ENCODE measurements around the gene ACVRL1. TPM values are rescaled to one million over a fixed set of nuclear protein-coding genes. Genes with fewer than 3 reads are reported as not detected.

The ACVRL1 gene
- total and polyA plus RNA-seq, 2 experiments from 2014 or later: 1.4 to 4.6 TPM

- Histone ChIP-seq H3K4me1 (ENCODE audit: insufficient read depth) (peaks cover 11% of the 10 kb centered on the region), H3K27me3 (no peaks in the 10 kb centered on the region), H3K27ac (peak overlapping the region; percentile 53), H3K4me2 (peak overlapping the region; percentile 17), H3K79me2 (no peaks in the 10 kb centered on the region), H4K20me1 (ENCODE audit: insufficient read depth, poor library complexity, severe bottlenecking) (no peaks in the 10 kb centered on the region), H2AFZ (no peak overlapping the region), H3K4me3 (no peak overlapping the region), H3K9me3 (ENCODE audit: low read depth) (no peaks in the 10 kb centered on the region), H3K9me2 (replicated peaks; ENCODE audit: insufficient read depth) (no peaks in the 10 kb centered on the region), H3K36me3 (replicated peaks; ENCODE audit: insufficient read depth, low read depth) (no peaks in the 10 kb centered on the region)
- no peak for TF ChIP-seq EZH2 (IDR thresholded peaks at IDR 0.05; ENCODE audit: borderline replicate concordance)
- TF ChIP-seq CTCF (IDR thresholded peaks at IDR 0.05; ENCODE audit: poor library complexity): no peak
- TF ChIP-seq EZH2phosphoT487 (IDR thresholded peaks at IDR 0.05; ENCODE audit: low read depth, severe bottlenecking, unreplicated experiment): no peak
- DNase-seq (ENCODE audit: low spot score): no peak
- 95% methylated on average over 7 of the region's 7 CpGs for WGBS (ENCODE audit: low lambda C conversion rate, missing lambda C conversion rate)
Observed at GRCh38 chr12:51942056-51942455, 34.8 kb downstream of the ACVRL1 start.

- WGBS (ENCODE audit: low lambda C conversion rate, missing lambda C conversion rate): 92% methylated on average over 6 of the region's 6 CpGs
- no peak overlapping the region for H3K4me3 ChIP-seq
- DNase-seq (ENCODE audit: low spot score): no peak
- no peaks in the 10 kb centered on the region for H3K27me3 ChIP-seq
- no peak overlapping the region for H2AFZ ChIP-seq
- no peak overlapping the region for H3K27ac ChIP-seq
- H3K36me3 ChIP-seq (replicated peaks; ENCODE audit: insufficient read depth, low read depth): no peaks in the 10 kb centered on the region
- H3K9me3 ChIP-seq (ENCODE audit: low read depth): no peaks in the 10 kb centered on the region
- H3K79me2 ChIP-seq: no peaks in the 10 kb centered on the region
- H3K4me1 ChIP-seq (ENCODE audit: insufficient read depth): peaks cover 11% of the 10 kb centered on the region
- no peaks in the 10 kb centered on the region for H3K9me2 ChIP-seq (replicated peaks; ENCODE audit: insufficient read depth)
- H3K4me2 ChIP-seq: no peak overlapping the region
- no peaks in the 10 kb centered on the region for H4K20me1 ChIP-seq (ENCODE audit: insufficient read depth, poor library complexity, severe bottlenecking)
- no peak for TF ChIP-seq EZH2 (IDR thresholded peaks at IDR 0.05; ENCODE audit: borderline replicate concordance)
- no peak for TF ChIP-seq CTCF (IDR thresholded peaks at IDR 0.05; ENCODE audit: poor library complexity)
- no peak for TF ChIP-seq EZH2phosphoT487 (IDR thresholded peaks at IDR 0.05; ENCODE audit: low read depth, severe bottlenecking, unreplicated experiment)
Observed at GRCh38 chr12:51942501-51943000, 35.2 kb downstream of the ACVRL1 start.

- DNase-seq (ENCODE audit: low spot score): no peak
Observed at GRCh38 chr12:51943346-51943745, 36.0 kb downstream of the ACVRL1 start.

More at GRCh38 chr12:51943346-51943745, 36.0 kb downstream of the ACVRL1 start:
- H3K27ac ChIP-seq: no peak overlapping the region
- no peaks in the 10 kb centered on the region for H3K79me2 ChIP-seq
- no peaks in the 10 kb centered on the region for H3K36me3 ChIP-seq (replicated peaks; ENCODE audit: insufficient read depth, low read depth)
- no peaks in the 10 kb centered on the region for H3K9me2 ChIP-seq (replicated peaks; ENCODE audit: insufficient read depth)
- 95% methylated on average over 2 of the region's 2 CpGs for WGBS (ENCODE audit: low lambda C conversion rate, missing lambda C conversion rate)
- no peak overlapping the region for H2AFZ ChIP-seq
- no peaks in the 10 kb centered on the region for H4K20me1 ChIP-seq (ENCODE audit: insufficient read depth, poor library complexity, severe bottlenecking)
- no peaks in the 10 kb centered on the region for H3K27me3 ChIP-seq
- no peak overlapping the region for H3K4me2 ChIP-seq
- peaks cover 11% of the 10 kb centered on the region for H3K4me1 ChIP-seq (ENCODE audit: insufficient read depth)
- H3K9me3 ChIP-seq (ENCODE audit: low read depth): no peaks in the 10 kb centered on the region
- H3K4me3 ChIP-seq: no peak overlapping the region
- TF ChIP-seq EZH2phosphoT487 (IDR thresholded peaks at IDR 0.05; ENCODE audit: low read depth, severe bottlenecking, unreplicated experiment) (no peak), CTCF (IDR thresholded peaks at IDR 0.05; ENCODE audit: poor library complexity) (no peak)
